Activated CD4-positive, alpha-beta T cell treated with anti-CD3 and anti-CD28 coated beads for 36 hours (primary cell): ENCODE results near the gene CAMTA1. TPM values are rescaled to one million over a fixed set of nuclear protein-coding genes. Genes with fewer than 3 reads are reported as not detected.

Source experiments
- ATAC-seq: fragments of 200-7000 bp; cut with Tn5 transposase; one replicate; pipeline ENCODE4 v1.10.0; 2021; ENCODE audit warnings: mild to moderate bottlenecking, moderate library complexity
- CTCF ChIA-PET: fragments of 350-600 bp; sonication (Branson Sonifier 250); formaldehyde crosslinking; loops from one replicate; lab custom pipeline; 2021; ENCODE audit warnings: antibody characterized with exemption; lab: Charles Lee
- POLR2A ChIA-PET: fragments of 350-600 bp; sonication (Branson Sonifier 250); formaldehyde crosslinking; loops from one replicate; lab custom pipeline; 2021; ENCODE audit warnings: antibody characterized with exemption, inconsistent platforms; lab: Charles Lee
- DNase-seq: peaks from one replicate; pipeline ENCODE4 v3.0.0-alpha.2; 2020
- H3K27ac Mint-ChIP-seq: one replicate; pipeline ENCODE4 v1.8.0; 2021; ENCODE audit warnings: mixed read lengths
- H3K27me3 Mint-ChIP-seq: one replicate; pipeline ENCODE4 v1.8.0; 2021; ENCODE audit warnings: mixed read lengths
- H3K36me3 Mint-ChIP-seq: one replicate; pipeline ENCODE4 v1.8.0; 2021; ENCODE audit warnings: low read depth, mixed read lengths
- H3K4me1 Mint-ChIP-seq: one replicate; pipeline ENCODE4 v1.8.0; 2021; ENCODE audit warnings: mixed read lengths
- H3K4me3 Mint-ChIP-seq: one replicate; pipeline ENCODE4 v1.8.0; 2021; ENCODE audit warnings: mild to moderate bottlenecking, moderate library complexity, mixed read lengths
- H3K9me3 Mint-ChIP-seq: one replicate; pipeline ENCODE4 v1.8.0; 2021; ENCODE audit warnings: low read depth, mixed read lengths
- intact Hi-C, 2 experiments: fragments of 100-400 bp; cut with DNase I in 1 of 2; cut with micrococcal nuclease in 1 of 2; formaldehyde crosslinking; loops; one replicate each; pipeline versions ENCODE4 v1.14.2 to v1.15.1; 2022 to 2024; cut with DNase I, micrococcal nuclease
- total RNA-seq, 2 experiments: library from RNA; stranded (reverse); gene quantifications; one replicate each; pipeline ENCODE4 v1.2.3, GENCODE V29; 2021

CAMTA1 gene
- total RNA-seq, 2 experiments from 2014 or later: 62.3 to 76.7 TPM

- DNase-seq (no peak), ATAC-seq (no peak)
- no peaks in the 10 kb centered on the region for H3K27me3 Mint-ChIP-seq
- H3K4me3 Mint-ChIP-seq: no peak overlapping the region
- intact Hi-C loops: loop anchor here in 1 of 2 experiments (5.0 kb wide), 1 partner anchor 179 kb away; no protein-coding TSS in a partner anchor
- no peak overlapping the region for H3K27ac Mint-ChIP-seq
- H3K4me1 Mint-ChIP-seq: no peaks in the 10 kb centered on the region
- H3K36me3 Mint-ChIP-seq: no peaks in the 10 kb centered on the region
- H3K9me3 Mint-ChIP-seq: no peaks in the 10 kb centered on the region
- ChIA-PET CTCF (no interaction called here), POLR2A (interaction anchor here (0.6 kb wide), 1 partner anchor 1477 kb away, joined by 3 read pairs; no protein-coding TSS in a partner anchor)
These were observed 108.1 kb downstream of the CAMTA1 start for GRCh38 chr1:6893388-6893787.

GRCh38 chr1:6897138-6897537, 111.9 kb downstream of the CAMTA1 start:
- H3K9me3 Mint-ChIP-seq: no peaks in the 10 kb centered on the region
- no peak overlapping the region for H3K27ac Mint-ChIP-seq
- H3K27me3 Mint-ChIP-seq: no peaks in the 10 kb centered on the region
- no peak overlapping the region for H3K4me3 Mint-ChIP-seq
- DNase-seq (no peak), ATAC-seq (no peak)
- CTCF ChIA-PET: interaction anchor here (0.6 kb wide), 1 partner anchor 18 kb away, joined by 3 read pairs; no protein-coding TSS in a partner anchor
- peaks cover 2% of the 10 kb centered on the region for H3K4me1 Mint-ChIP-seq
- POLR2A ChIA-PET: no interaction called here
- intact Hi-C loops: no loop called here
- H3K36me3 Mint-ChIP-seq: no peaks in the 10 kb centered on the region

DNA sequence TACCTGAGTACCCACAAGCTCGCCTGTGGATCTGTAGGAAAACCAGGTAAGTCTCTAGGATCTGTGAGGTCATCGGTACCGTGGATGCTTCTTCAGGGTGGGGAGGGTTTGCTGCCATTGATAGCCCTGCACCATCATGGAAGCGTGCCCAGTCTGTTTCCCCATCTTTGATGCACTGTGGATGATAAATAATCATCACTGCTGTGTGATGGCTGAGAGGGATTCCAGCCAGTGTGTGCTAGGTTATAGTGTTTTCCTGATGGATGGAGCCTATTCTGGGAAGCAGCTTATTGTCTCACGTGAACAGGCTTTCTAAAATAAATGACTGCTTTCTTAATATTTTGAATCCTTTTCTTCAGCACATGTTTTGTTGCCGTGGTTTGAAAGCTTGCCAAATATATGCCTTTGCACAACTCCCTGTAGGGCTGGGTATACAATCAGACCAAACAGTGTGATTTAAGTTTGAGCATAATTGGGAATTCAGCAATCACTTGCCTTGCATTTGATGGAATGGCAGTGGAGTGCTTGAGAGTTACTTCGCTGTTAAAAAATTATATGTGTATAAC, 113.8 kb downstream of the CAMTA1 start:
- CTCF ChIA-PET: interaction anchor here (2.6 kb wide), 1 partner anchor 9 kb away, joined by 13 read pairs; no protein-coding TSS in a partner anchor

DNA sequence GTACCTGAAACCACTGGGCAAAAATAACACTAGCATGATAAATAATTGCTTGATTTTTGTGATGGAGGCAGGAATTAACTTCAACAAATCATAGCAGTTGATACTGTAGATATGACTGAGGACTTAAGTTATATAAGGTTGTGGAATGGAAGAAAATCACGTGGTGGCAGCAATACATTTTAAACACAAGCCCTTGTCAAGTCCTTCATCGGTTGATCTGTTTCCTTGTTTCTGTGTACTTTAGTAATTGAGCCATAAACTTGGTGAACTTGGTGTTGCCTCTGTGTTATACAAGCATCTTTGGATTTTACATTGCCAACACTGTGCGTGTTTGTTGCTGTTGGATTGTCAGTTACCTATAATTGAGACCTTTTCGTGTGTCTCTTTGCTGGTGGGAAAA, 114.4 kb downstream of the CAMTA1 start:
- POLR2A ChIA-PET: no interaction called here

More for the DNA sequence above, 113.8 kb downstream of the CAMTA1 start:
- Mint-ChIP-seq H3K27ac (no peak overlapping the region), H3K27me3 (no peaks in the 10 kb centered on the region), H3K9me3 (no peaks in the 10 kb centered on the region), H3K36me3 (no peaks in the 10 kb centered on the region), H3K4me1 (peaks cover 6% of the 10 kb centered on the region), H3K4me3 (no peak overlapping the region)
- intact Hi-C loops: no loop called here
- POLR2A ChIA-PET: no interaction called here
- no peak for ATAC-seq
- DNase-seq: no peak

DNA sequence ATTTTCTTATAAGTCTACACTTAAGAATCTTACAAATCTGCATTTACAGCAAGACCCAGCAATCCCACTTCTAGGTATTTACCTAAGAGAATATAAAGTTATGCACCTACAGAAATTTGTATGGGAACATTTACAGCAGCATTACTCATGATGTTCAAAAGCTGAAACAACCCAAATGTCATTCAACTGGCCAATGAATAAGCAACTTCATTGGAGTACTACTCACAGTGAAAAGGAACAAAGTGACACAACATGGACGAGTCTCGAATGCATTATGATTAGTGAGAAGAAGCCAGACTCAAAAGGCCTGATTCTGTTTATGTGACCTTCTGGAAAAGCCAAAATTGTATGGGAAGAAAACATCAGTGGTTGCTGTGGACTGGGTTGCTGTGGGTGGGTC, 116.9 kb downstream of the CAMTA1 start:
- Mint-ChIP-seq H3K4me3 (no peak overlapping the region), H3K27ac (no peak overlapping the region), H3K9me3 (no peaks in the 10 kb centered on the region), H3K36me3 (no peaks in the 10 kb centered on the region), H3K27me3 (no peaks in the 10 kb centered on the region), H3K4me1 (peaks cover 8% of the 10 kb centered on the region)
- DNase-seq (no peak), ATAC-seq (peak; percentile 49)
- intact Hi-C loops: no loop called here
- CTCF ChIA-PET: no interaction called here
- POLR2A ChIA-PET: interaction anchor here (0.6 kb wide), 1 partner anchor 16 kb away, joined by 9 read pairs; no protein-coding TSS in a partner anchor

More for the DNA sequence above, 114.4 kb downstream of the CAMTA1 start:
- CTCF ChIA-PET: interaction anchor here (0.7 to 2.6 kb wide), 2 partner anchors 10 to 15 kb away, joined by 3 to 13 read pairs; no protein-coding TSS in a partner anchor
- ATAC-seq: no peak
- Mint-ChIP-seq H3K27me3 (no peaks in the 10 kb centered on the region), H3K9me3 (no peaks in the 10 kb centered on the region), H3K4me3 (no peak overlapping the region), H3K27ac (no peak overlapping the region), H3K36me3 (no peaks in the 10 kb centered on the region), H3K4me1 (peaks cover 6% of the 10 kb centered on the region)
- intact Hi-C loops: no loop called here
- DNase-seq: no peak

DNA sequence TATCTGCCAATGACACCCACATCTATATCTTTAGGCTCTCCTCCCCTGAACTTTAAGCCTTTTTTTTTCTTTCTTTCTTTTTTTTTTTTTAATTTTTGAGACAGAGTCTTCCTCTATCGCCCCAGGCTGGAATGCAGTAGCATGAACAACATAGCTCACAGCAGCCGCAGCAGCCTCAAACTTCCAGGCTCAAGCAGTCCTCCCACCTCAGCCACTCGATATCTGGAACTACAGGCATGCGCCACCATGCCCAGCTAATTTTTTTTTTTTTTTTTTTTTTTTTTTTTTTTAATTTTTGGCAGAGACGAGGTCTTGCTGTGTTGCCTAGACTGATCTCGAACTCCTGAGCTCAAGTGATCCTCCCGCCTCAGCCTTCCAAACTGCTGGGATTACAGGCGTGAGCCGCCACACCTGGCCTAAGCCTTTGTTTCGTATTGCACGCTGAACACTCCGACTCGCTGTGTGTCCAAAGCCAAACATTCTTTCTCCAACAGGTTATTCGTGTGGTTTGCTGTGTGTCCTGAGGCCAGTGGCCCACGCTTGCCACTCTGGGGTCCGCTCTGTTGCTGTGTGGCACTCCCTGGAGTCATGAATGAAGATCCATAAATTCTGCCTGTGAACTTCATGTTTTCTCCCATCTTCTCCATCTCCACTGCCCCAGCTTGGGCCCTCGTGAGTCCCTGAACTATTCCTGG, 119.4 kb downstream of the CAMTA1 start:
- ATAC-seq (no peak), DNase-seq (no peak)
- CTCF ChIA-PET: no interaction called here
- Mint-ChIP-seq H3K27me3 (no peaks in the 10 kb centered on the region), H3K36me3 (no peaks in the 10 kb centered on the region), H3K4me1 (peaks cover 11% of the 10 kb centered on the region), H3K9me3 (no peaks in the 10 kb centered on the region), H3K27ac (no peak overlapping the region), H3K4me3 (no peak overlapping the region)
- intact Hi-C loops: no loop called here
- POLR2A ChIA-PET: interaction anchor here (0.6 kb wide), 1 partner anchor 16 kb away, joined by 3 read pairs; no protein-coding TSS in a partner anchor

DNA sequence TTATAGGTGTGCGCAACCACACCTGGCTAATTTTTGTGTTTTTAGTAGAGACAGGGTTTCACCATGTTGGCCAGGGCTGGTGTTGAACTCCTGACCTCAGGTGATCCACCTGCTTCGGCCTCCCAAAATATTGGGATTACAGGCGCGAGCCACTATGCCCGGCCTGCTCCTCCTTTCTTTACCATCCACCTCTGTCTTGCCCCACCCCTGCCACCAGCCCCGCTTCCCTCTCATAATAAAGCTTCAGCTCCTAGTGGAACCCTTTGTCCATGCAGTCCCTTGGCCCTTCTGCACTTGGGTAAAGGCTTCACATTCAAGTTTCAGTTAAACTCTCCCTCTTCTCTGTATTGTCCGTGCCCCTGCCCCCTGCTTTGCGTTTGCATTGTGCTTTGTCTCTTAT, 120.1 kb downstream of the CAMTA1 start:
- ATAC-seq (no peak), DNase-seq (no peak)
- CTCF ChIA-PET: interaction anchor here (1.5 kb wide), 1 partner anchor 13 kb away, joined by 5 read pairs; no protein-coding TSS in a partner anchor
- POLR2A ChIA-PET: no interaction called here
- H3K4me1 Mint-ChIP-seq: peaks cover 11% of the 10 kb centered on the region
- H3K27ac Mint-ChIP-seq: no peak overlapping the region
- no peak overlapping the region for H3K4me3 Mint-ChIP-seq
- intact Hi-C loops: no loop called here
- no peaks in the 10 kb centered on the region for H3K36me3 Mint-ChIP-seq
- H3K27me3 Mint-ChIP-seq: no peaks in the 10 kb centered on the region
- H3K9me3 Mint-ChIP-seq: no peaks in the 10 kb centered on the region

DNA sequence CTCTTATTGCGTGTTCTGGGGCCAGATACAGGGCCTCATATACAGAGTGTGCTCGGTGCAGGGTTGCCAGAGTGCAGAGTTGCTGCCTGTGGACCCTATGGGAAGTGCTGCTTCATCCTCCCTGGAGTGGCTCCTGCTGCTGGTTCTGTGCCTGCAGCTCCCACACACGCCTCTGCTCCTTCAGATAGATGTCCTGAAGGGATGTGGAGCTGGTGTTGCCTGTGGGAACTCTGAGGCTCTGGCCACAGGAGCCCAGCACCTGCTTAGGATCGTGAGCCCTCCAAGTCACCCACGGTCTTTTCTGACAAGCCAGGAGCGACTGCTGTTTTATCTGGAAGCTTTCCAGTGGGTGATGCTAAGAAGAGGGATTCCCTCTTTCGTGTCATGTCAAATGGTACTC, 120.5 kb downstream of the CAMTA1 start:
- intact Hi-C loops: no loop called here
- Mint-ChIP-seq H3K9me3 (no peaks in the 10 kb centered on the region), H3K4me3 (no peak overlapping the region), H3K4me1 (peaks cover 11% of the 10 kb centered on the region), H3K27ac (no peak overlapping the region), H3K27me3 (no peaks in the 10 kb centered on the region), H3K36me3 (no peaks in the 10 kb centered on the region)
- ATAC-seq: no peak
- ChIA-PET POLR2A (no interaction called here), CTCF (interaction anchor here (1.5 kb wide), 1 partner anchor 14 kb away, joined by 5 read pairs; no protein-coding TSS in a partner anchor)
- DNase-seq: no peak

DNA sequence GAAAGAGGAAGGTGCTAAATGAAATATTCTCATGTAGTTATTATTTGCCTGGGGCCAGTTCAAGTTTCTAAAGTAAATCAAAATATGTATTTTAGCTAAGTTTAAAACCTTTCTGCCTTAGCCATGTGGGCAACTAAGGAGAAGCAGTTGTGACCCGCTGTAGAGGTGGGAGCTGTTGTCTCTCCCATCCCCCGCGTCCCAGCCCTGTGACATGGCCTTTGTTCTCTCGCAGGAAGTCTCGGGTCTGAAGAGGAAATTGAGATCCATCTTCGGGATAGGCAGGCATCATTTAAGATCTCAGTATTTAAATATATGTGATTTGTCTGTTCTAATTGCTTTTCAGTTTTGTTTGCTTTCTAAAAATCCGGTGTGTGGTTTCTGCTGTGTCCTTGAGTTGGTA, 121.5 kb downstream of the CAMTA1 start:
- intact Hi-C loops: no loop called here
- POLR2A ChIA-PET: no interaction called here
- Mint-ChIP-seq H3K36me3 (no peaks in the 10 kb centered on the region), H3K9me3 (no peaks in the 10 kb centered on the region), H3K4me1 (peaks cover 11% of the 10 kb centered on the region), H3K4me3 (no peak overlapping the region), H3K27ac (no peak overlapping the region), H3K27me3 (peaks cover 3% of the 10 kb centered on the region)
- CTCF ChIA-PET: interaction anchor here (1.5 kb wide), 1 partner anchor 15 kb away, joined by 5 read pairs; no protein-coding TSS in a partner anchor
- ATAC-seq: no peak
- DNase-seq: no peak

DNA sequence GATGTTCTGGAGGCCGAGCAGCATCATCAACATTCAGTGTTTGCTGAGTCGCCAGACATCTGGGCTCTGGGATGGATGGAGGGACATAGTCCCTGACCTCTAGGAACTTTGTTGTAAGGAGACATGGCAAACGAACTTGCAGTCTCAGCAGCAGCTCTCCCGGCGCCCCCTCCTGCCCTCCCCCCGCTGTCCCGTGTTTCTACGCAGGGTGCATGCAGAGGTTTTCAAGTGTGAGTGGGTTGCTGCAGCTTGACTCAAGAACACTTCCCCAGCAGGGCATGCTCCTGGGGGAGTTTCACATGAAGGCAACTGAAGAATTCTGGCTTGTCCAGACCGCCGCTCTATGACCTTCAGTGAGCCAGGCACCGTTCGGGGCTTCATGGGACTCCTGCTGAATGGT, 121.9 kb downstream of the CAMTA1 start:
- intact Hi-C loops: no loop called here
- H3K9me3 Mint-ChIP-seq: no peaks in the 10 kb centered on the region
- H3K4me1 Mint-ChIP-seq: peaks cover 9% of the 10 kb centered on the region
- ChIA-PET CTCF (no interaction called here), POLR2A (no interaction called here)
- no peak for ATAC-seq
- H3K4me3 Mint-ChIP-seq: no peak overlapping the region
- peaks cover 5% of the 10 kb centered on the region for H3K27me3 Mint-ChIP-seq
- DNase-seq: no peak
- H3K27ac Mint-ChIP-seq: no peak overlapping the region
- H3K36me3 Mint-ChIP-seq: no peaks in the 10 kb centered on the region

GRCh38 chr1:6907676-6908434, 122.6 kb downstream of the CAMTA1 start:
- Mint-ChIP-seq H3K9me3 (no peaks in the 10 kb centered on the region), H3K4me1 (peaks cover 5% of the 10 kb centered on the region), H3K27me3 (peaks cover 6% of the 10 kb centered on the region), H3K4me3 (no peak overlapping the region), H3K36me3 (no peaks in the 10 kb centered on the region), H3K27ac (no peak overlapping the region)
- POLR2A ChIA-PET: no interaction called here
- ATAC-seq: no peak
- CTCF ChIA-PET: no interaction called here
- no peak for DNase-seq
- intact Hi-C loops: no loop called here
